ENCODE measurements around the gene SLC24A2. TPM values are rescaled to one million over a fixed set of nuclear protein-coding genes. Genes with fewer than 3 reads are reported as not detected.
"Not testable (repeated sequence)": the region's sequence is repeated elsewhere in the genome, so short reads cannot be mapped to it uniquely, and the experiment has no call there.

Gene SLC24A2
- total RNA-seq (1 to 10 TPM in 1 of 4 donors, under 1 TPM in 2, not detected in 1; 0.02 to 1.2 (median 0.12) TPM), polyA plus RNA-seq (under 1 TPM; 0.01 to 0.03 (median 0.01) TPM)
- long read RNA-seq, donor 1 = 0 reads
- long read RNA-seq, donor 2 = 0 reads

DNA sequence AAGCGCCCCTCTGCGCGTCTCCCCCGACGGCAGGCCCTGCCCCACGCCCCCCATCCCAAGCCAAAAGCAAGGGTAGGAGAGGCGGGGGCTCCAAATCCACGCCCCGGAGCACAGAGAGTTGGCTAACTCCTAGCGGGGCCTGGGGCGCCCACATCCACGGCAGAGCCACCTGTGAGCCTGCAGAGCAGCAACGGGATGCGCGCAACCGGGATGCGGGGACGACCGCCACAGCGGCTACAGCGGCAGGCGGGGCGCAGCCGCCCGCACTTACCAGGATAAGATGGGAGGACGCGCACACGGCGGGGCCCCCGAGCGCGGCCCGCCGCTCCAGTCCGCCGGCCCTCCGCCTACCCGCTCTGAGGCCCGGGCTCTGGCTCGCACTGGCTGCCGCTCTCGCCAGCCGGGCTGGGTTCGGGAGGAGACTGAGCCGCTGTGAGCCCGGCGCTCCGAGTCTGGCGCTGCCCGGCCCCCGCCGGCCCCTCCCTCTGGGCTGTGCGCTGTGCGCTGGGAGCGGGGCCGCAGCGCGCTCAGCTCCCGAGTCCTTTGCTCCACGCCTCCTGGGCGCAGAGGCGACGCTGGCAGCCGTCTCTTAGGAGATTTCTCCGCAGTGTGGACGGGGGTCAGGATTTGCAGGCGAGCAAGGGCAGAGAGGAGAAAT, at the start of gene SLC24A2:
Gene SLC24A2, minus strand, starts transcription at position 424 of the 658 bp plus-strand sequence.
- intact Hi-C loops (cut with DNase I) = no loop called here
- Histone ChIP-seq H3K4me1 (no peaks in the 10 kb centered on the region), H3K9me3 (no peaks in the 10 kb centered on the region), H3K27me3 (ENCODE audit: insufficient read depth in 3 of 3, low read length in 2 of 3) (peaks cover 3 to 28% (median 7%) of the 10 kb centered on the region in 3 donors), H3K27ac (no peak within 1 kb of the TSS), H3K36me3 (ENCODE audit: insufficient read depth in 1 of 2, low read depth in 1 of 2) (no peaks in the 10 kb centered on the region), H3K4me3 (no peak within 1 kb of the TSS)
- DNase-seq (no peak), ATAC-seq (no peak)
- TF ChIP-seq, protein P1, sequence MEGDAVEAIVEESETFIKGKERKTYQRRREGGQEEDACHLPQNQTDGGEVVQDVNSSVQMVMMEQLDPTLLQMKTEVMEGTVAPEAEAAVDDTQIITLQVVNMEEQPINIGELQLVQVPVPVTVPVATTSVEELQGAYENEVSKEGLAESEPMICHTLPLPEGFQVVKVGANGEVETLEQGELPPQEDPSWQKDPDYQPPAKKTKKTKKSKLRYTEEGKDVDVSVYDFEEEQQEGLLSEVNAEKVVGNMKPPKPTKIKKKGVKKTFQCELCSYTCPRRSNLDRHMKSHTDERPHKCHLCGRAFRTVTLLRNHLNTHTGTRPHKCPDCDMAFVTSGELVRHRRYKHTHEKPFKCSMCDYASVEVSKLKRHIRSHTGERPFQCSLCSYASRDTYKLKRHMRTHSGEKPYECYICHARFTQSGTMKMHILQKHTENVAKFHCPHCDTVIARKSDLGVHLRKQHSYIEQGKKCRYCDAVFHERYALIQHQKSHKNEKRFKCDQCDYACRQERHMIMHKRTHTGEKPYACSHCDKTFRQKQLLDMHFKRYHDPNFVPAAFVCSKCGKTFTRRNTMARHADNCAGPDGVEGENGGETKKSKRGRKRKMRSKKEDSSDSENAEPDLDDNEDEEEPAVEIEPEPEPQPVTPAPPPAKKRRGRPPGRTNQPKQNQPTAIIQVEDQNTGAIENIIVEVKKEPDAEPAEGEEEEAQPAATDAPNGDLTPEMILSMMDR (IDR thresholded peaks at IDR 0.05) = no peak
- WGBS, 3 donors = 0 to 2% (median 1%) methylated on average over 43 to 67 of the region's 67 CpGs

DNA sequence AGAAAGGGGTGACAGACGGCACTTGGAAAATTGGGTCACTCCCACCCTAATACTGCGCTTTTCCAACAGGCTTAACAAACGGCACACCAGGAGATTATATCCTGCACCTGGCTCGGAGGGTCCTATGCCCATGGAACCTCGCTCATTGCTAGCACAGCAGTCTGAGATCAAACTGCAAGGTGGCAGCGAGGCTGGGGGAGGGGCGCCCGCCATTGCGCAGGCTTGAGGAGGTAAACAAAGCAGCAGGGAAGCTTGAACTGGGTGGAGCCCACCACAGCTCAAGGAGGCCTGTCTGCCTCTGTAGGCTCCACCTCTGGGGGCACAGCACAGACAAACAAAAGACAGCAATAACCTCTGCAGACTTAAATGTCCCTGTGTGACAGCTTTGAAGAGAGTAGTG, 44.5 kb upstream of the SLC24A2 start:
- 90 to 98% (median 93%) methylated on average over 5 to 9 of the region's 9 CpGs for WGBS, 3 donors
- H3K27ac ChIP-seq; H3K4me3 ChIP-seq; H3K36me3 ChIP-seq (ENCODE audit: insufficient read depth in 1 of 2, low read depth in 1 of 2); H3K4me1 ChIP-seq; ATAC-seq; H3K27me3 ChIP-seq (ENCODE audit: insufficient read depth in 3 of 3, low read length in 2 of 3); DNase-seq; H3K9me3 ChIP-seq; intact Hi-C loops (cut with DNase I): not testable (repeated sequence)

DNA sequence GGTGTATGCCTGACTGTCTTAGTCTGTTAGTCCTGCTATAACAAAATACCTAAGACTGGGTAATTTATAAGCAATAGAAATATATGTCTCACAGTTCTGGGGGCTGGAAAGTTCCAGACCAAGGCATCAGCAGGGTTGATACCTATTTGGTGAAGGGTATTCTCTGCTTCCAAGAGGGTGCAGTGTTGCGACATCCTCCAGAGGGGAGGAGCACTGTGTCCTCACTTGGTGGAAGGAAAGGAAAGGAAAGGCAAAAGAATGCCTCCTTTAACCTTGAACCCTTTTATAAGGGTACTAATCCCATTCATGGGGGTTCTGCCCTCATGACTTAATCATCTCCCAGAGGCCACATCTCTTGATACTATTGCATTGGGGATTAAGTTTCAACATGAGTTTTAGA, 42.0 kb upstream of the SLC24A2 start:
- no peak overlapping the region for H3K27ac ChIP-seq
- H3K36me3 ChIP-seq (ENCODE audit: insufficient read depth in 1 of 2, low read depth in 1 of 2) = no peaks in the 10 kb centered on the region
- intact Hi-C loops (cut with DNase I) = no loop called here
- H3K27me3 ChIP-seq (ENCODE audit: insufficient read depth in 3 of 3, low read length in 2 of 3) = no peaks in the 10 kb centered on the region
- WGBS, 3 donors = 88 to 100% (median 100%) methylated on average over 1 of the region's 1 CpG
- H3K9me3 ChIP-seq = no peaks in the 10 kb centered on the region
- H3K4me1 ChIP-seq = no peaks in the 10 kb centered on the region
- TF ChIP-seq, protein P1 (IDR thresholded peaks at IDR 0.05) = no peak
- DNase-seq (no peak), ATAC-seq (no peak)
- H3K4me3 ChIP-seq = no peak overlapping the region

GRCh38 chr9:19828576-19829109, 39.8 kb upstream of the SLC24A2 start:
- Histone ChIP-seq H3K4me1 (no peaks in the 10 kb centered on the region), H3K36me3 (ENCODE audit: insufficient read depth in 1 of 2, low read depth in 1 of 2) (no peaks in the 10 kb centered on the region), H3K27ac (no peak overlapping the region), H3K27me3 (ENCODE audit: insufficient read depth in 3 of 3, low read length in 2 of 3) (no peaks in the 10 kb centered on the region), H3K9me3 (no peaks in the 10 kb centered on the region), H3K4me3 (no peak overlapping the region)
- intact Hi-C loops (cut with DNase I) = no loop called here
- DNase-seq (no peak), ATAC-seq (no peak)
- TF ChIP-seq, protein P1 (IDR thresholded peaks at IDR 0.05) = no peak
- WGBS, 3 donors = 23 to 28% (median 27%) methylated on average over 4 of the region's 4 CpGs

DNA sequence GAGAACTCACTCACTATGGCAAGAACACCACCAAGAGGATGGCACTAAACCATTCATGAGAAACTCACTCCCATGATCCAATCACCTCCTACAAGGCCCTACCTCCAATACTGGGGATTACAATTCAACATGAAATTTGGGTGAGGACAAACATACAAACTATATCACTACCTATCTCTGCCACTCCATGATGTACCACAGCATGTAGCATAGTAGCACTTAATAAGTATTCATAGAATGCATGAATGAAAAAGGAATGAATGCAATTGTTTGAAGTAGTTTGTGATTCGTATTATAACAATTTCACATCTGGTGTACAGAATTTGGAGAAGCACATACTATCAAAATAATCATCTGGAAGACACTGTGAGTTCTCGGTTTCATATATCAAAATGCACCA, 27.9 kb upstream of the SLC24A2 start:
- TF ChIP-seq, protein P1 (IDR thresholded peaks at IDR 0.05) = no peak
- Histone ChIP-seq H3K27ac (no peak overlapping the region), H3K9me3 (no peaks in the 10 kb centered on the region), H3K4me3 (no peak overlapping the region), H3K36me3 (ENCODE audit: insufficient read depth in 1 of 2, low read depth in 1 of 2) (no peaks in the 10 kb centered on the region), H3K4me1 (no peaks in the 10 kb centered on the region), H3K27me3 (ENCODE audit: insufficient read depth in 3 of 3, low read length in 2 of 3) (no peaks in the 10 kb centered on the region)
- intact Hi-C loops (cut with DNase I) = no loop called here
- 83 to 89% (median 84%) methylated on average over 2 of the region's 2 CpGs for WGBS, 3 donors
- DNase-seq = no peak
- ATAC-seq = no peak
